GM12891 (cell line): ENCODE measurements around the gene GBX2.

ENCODE experiments used
- POLR2A ChIP-seq: IDR thresholded peaks from 2 replicates; pipeline ENCODE4 v1.6.1; 2011; ENCODE audit warnings: low read depth, low read length, control low read depth
- POLR2AphosphoS5 ChIP-seq: IDR thresholded peaks from 2 replicates; pipeline ENCODE4 v1.6.1; 2011; ENCODE audit warnings: low read depth, low read length, control low read depth
- POU2F2 ChIP-seq: IDR thresholded peaks from 2 replicates; pipeline ENCODE4 v1.6.1; 2011; ENCODE audit warnings: low read depth, mild to moderate bottlenecking, control low read depth, low read length, moderate library complexity
- TAF1 ChIP-seq: IDR thresholded peaks from 2 replicates; pipeline ENCODE4 v1.6.1; 2011; ENCODE audit warnings: low read depth, low read length, control low read depth

DNA sequence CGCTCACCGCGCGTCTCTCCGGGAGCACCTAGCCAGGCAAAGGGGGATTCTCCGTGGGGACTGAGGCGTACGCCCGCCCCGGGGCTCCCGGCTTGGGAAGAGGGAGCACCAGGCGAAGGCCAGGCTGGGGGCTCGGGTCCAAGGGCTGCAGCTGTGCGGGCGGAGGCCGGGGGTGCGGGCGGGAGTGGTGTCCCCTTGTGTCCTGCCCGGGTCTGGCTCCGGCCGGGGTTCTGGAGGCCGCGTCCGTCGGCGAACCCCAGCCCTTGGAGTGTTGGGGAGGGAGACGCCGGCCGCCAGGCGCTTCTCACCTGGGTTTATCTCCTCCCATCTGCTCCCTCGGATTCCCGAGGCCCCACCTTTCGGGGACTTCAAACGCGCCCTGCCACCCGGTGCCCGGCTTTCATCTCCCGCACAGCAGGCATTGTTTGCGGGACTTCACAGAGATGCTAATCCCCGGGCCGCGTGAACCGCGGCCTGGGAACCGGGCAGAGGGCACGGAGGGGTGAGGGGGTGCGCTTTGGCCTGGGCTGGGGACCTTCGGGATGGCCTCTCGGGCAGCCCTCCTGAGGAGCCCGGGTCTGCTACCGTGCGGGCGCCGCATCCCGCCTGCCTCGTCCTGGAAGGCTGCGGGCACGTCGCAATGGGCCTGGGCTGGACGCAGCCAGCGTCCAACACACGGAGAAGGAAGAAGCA is 5.0 kb upstream of the GBX2 start:
- TF ChIP-seq POLR2A (no peak), TAF1 (no peak), POU2F2 (no peak), POLR2AphosphoS5 (no peak)
